Naive thymus-derived CD4-positive, alpha-beta T cell (primary cell): ENCODE results near the gene NAB2. TPM values are rescaled to one million over a fixed set of nuclear protein-coding genes. Genes with fewer than 3 reads are reported as not detected.

ENCODE experiments used
- ATAC-seq: fragments of 150-1000 bp; cut with Tn5 transposase; 2 replicates; pipeline ENCODE4 v1.10.0; 2021; ENCODE audit warnings: mild to moderate bottlenecking, moderate library complexity
- CTCF ChIA-PET: fragments of 350-600 bp; sonication (Branson Sonifier 250); formaldehyde crosslinking; loops from one replicate; lab custom pipeline; 2021; ENCODE audit warnings: antibody characterized with exemption; lab: Charles Lee
- POLR2A ChIA-PET: fragments of 350-600 bp; sonication (Branson Sonifier 250); formaldehyde crosslinking; loops from one replicate; lab custom pipeline; 2021; ENCODE audit warnings: antibody characterized with exemption, inconsistent platforms; lab: Charles Lee
- DNase-seq, 9 donors: peaks; one replicate each; pipeline versions ENCODE4 v3.0.0 to v3.0.0-alpha.2; 2020 to 2022; ENCODE audit warnings: mixed read lengths in 1 of 9
- H3K27ac ChIP-seq: one replicate; pipeline ENCODE4 v1.7.0; 2013; ENCODE audit warnings: mild to moderate bottlenecking, low read depth, low read length, moderate library complexity
- H3K27me3 ChIP-seq, 2 donors: one replicate each; pipeline ENCODE4 v1.7.0; 2013; ENCODE audit warnings: low read length in 2 of 2, mild to moderate bottlenecking in 2 of 2, moderate library complexity in 2 of 2; ENCODE audit not compliant: control insufficient read depth in 2 of 2, insufficient read depth in 2 of 2
- H3K36me3 ChIP-seq, 3 experiments: 1 replicate in 2 of 3; 2 replicates in 1 of 3; pipeline ENCODE4 v1.7.0; 2013; ENCODE audit warnings: low read length in 3 of 3, mild to moderate bottlenecking in 3 of 3, moderate library complexity in 1 of 3; ENCODE audit not compliant: insufficient read depth in 3 of 3, control insufficient read depth in 2 of 3
- H3K4me1 ChIP-seq, 2 donors: one replicate each; pipeline ENCODE4 v1.7.0; 2013; ENCODE audit warnings: low read length in 2 of 2, mild to moderate bottlenecking in 2 of 2, moderate library complexity in 1 of 2; ENCODE audit not compliant: control insufficient read depth in 2 of 2, insufficient read depth in 2 of 2
- H3K4me3 ChIP-seq: 2 replicates; pipeline ENCODE4 v1.7.0; 2013; ENCODE audit warnings: mild to moderate bottlenecking, low read length
- H3K9me3 ChIP-seq, 3 experiments: 1 replicate in 2 of 3; 2 replicates in 1 of 3; pipeline ENCODE4 v1.7.0; 2013; ENCODE audit warnings: low read length in 3 of 3; ENCODE audit not compliant: control insufficient read depth in 2 of 3
- H3K27ac Mint-ChIP-seq, 9 donors: one replicate each; pipeline ENCODE4 v1.8.0; 2020 to 2022; ENCODE audit warnings: mixed read lengths in 9 of 9, mild to moderate bottlenecking in 8 of 9, moderate library complexity in 5 of 9, inconsistent platforms in 2 of 9
- H3K27me3 Mint-ChIP-seq, 5 donors: one replicate each; pipeline ENCODE4 v1.8.0; 2021 to 2022; ENCODE audit warnings: mixed read lengths in 5 of 5, mild to moderate bottlenecking in 1 of 5
- H3K36me3 Mint-ChIP-seq, 5 donors: one replicate each; pipeline ENCODE4 v1.8.0; 2020 to 2022; ENCODE audit warnings: mixed read lengths in 5 of 5, mild to moderate bottlenecking in 3 of 5, inconsistent platforms in 1 of 5
- H3K4me1 Mint-ChIP-seq, 7 donors: one replicate each; pipeline ENCODE4 v1.8.0; 2020 to 2022; ENCODE audit warnings: mixed read lengths in 7 of 7, mild to moderate bottlenecking in 3 of 7, inconsistent platforms in 1 of 7
- H3K4me3 Mint-ChIP-seq, 10 donors: one replicate each; pipeline ENCODE4 v1.8.0; 2020 to 2022; ENCODE audit warnings: mild to moderate bottlenecking in 10 of 10, mixed read lengths in 10 of 10, moderate library complexity in 6 of 10, inconsistent platforms in 2 of 10
- H3K9me3 Mint-ChIP-seq, 11 donors: one replicate each; pipeline ENCODE4 v1.8.0; 2020 to 2022; ENCODE audit warnings: mixed read lengths in 11 of 11, mild to moderate bottlenecking in 4 of 11, inconsistent platforms in 1 of 11, moderate library complexity in 1 of 11
- intact Hi-C, 2 donors: fragments of 100-400 bp; cut with micrococcal nuclease; formaldehyde crosslinking; loops; one replicate each; pipeline ENCODE4 v1.15.1; 2023
- polyA plus RNA-seq, 2 donors: library from polyadenylated mRNA; unstranded; fragments of 300-500 nt; fragmentation: Illumina TruSeq; gene quantifications; one replicate each; pipeline ENCODE4 v1.2.3, GENCODE V29; 2021
- total RNA-seq, 6 experiments: library from RNA in 5 of 6; stranded (reverse) in 5 of 6; gene quantifications; 1 replicate in 5 of 6; 2 replicates in 1 of 6; pipeline ENCODE4 v1.2.3 and lab custom pipeline; 2021 to 2026

Gene NAB2
- total and polyA plus RNA-seq, 7 experiments from 2014 or later = 0.46 to 22.4 (median 7.2) TPM

- Histone ChIP-seq H3K9me3 (no peaks in the 10 kb centered on the region), H3K4me3 (no peak overlapping the region), H3K27me3 (no peaks in the 10 kb centered on the region), H3K27ac (no peak overlapping the region), H3K4me1 (no peaks in the 10 kb centered on the region), H3K36me3 (peaks cover 0 to 7% (median 0%) of the 10 kb centered on the region in 3 experiments)
- H3K27me3 Mint-ChIP-seq = no peaks in the 10 kb centered on the region
- ChIA-PET POLR2A (no interaction called here), CTCF (no interaction called here)
- H3K9me3 Mint-ChIP-seq = no peaks in the 10 kb centered on the region
- H3K4me3 Mint-ChIP-seq = no peak overlapping the region
- no peak overlapping the region for H3K27ac Mint-ChIP-seq
- H3K36me3 Mint-ChIP-seq = peaks cover 0 to 11% (median 0%) of the 10 kb centered on the region in 5 donors
- no peak for DNase-seq
- intact Hi-C loops = no loop called here
- ATAC-seq = no peak
- H3K4me1 Mint-ChIP-seq = peaks cover 0 to 15% (median 11%) of the 10 kb centered on the region in 7 donors
Observed at GRCh38 chr12:57142121-57142520, 53.2 kb downstream of the NAB2 start.

- H3K27ac ChIP-seq = no peak overlapping the region
- Mint-ChIP-seq H3K9me3 (no peaks in the 10 kb centered on the region), H3K4me1 (peaks cover 0 to 15% (median 11%) of the 10 kb centered on the region in 7 donors), H3K27ac (no peak overlapping the region), H3K36me3 (peaks cover 0 to 11% (median 0%) of the 10 kb centered on the region in 5 donors), H3K27me3 (no peaks in the 10 kb centered on the region), H3K4me3 (no peak overlapping the region)
- ATAC-seq (no peak), DNase-seq (no peak)
- ChIA-PET CTCF (no interaction called here), POLR2A (no interaction called here)
- H3K4me3 ChIP-seq = no peak overlapping the region
- peaks cover 0 to 7% (median 0%) of the 10 kb centered on the region in 3 experiments for H3K36me3 ChIP-seq
- intact Hi-C loops = no loop called here
- H3K27me3 ChIP-seq = no peaks in the 10 kb centered on the region
- no peaks in the 10 kb centered on the region for H3K9me3 ChIP-seq
- H3K4me1 ChIP-seq = no peaks in the 10 kb centered on the region
Observed at GRCh38 chr12:57142727-57143126, 53.8 kb downstream of the NAB2 start.

- no peak overlapping the region for H3K4me3 ChIP-seq
- Mint-ChIP-seq H3K4me1 (peaks cover 0 to 18% (median 11%) of the 10 kb centered on the region in 7 donors), H3K9me3 (no peaks in the 10 kb centered on the region), H3K27ac (no peak overlapping the region), H3K27me3 (no peaks in the 10 kb centered on the region), H3K4me3 (no peak overlapping the region), H3K36me3 (peaks cover 0 to 11% (median 0%) of the 10 kb centered on the region in 5 donors)
- no peaks in the 10 kb centered on the region for H3K27me3 ChIP-seq
- ATAC-seq (peak; percentile 43), DNase-seq (peak in 4 of 9 donors; percentile 4 to 16 (median 13))
- ChIA-PET POLR2A (no interaction called here), CTCF (no interaction called here)
- H3K4me1 ChIP-seq = no peaks in the 10 kb centered on the region
- H3K36me3 ChIP-seq = peaks cover 0 to 7% (median 0%) of the 10 kb centered on the region in 3 experiments
- H3K9me3 ChIP-seq = no peaks in the 10 kb centered on the region
- intact Hi-C loops = no loop called here
- H3K27ac ChIP-seq = no peak overlapping the region
Observed at GRCh38 chr12:57143454-57143853, 54.5 kb downstream of the NAB2 start.

Other genes with a start within 250 kb of the NAB2 start
- not detected for gene SDR9C7, start 154.7 kb upstream of the NAB2 start, total RNA-seq
- not detected for gene SDR9C7, start 154.7 kb upstream of the NAB2 start, polyA plus RNA-seq
- 1 to 10 TPM in 3 of 5 experiments, under 1 TPM in 2; 0.44 to 2.0 (median 1.2) TPM for gene RDH16, start 131.5 kb upstream of the NAB2 start, total RNA-seq
- under 1 TPM; 0.19 to 0.22 TPM for gene RDH16, start 131.5 kb upstream of the NAB2 start, polyA plus RNA-seq
- gene ZBTB39, start 82.6 kb upstream of the NAB2 start, total RNA-seq = 10 to 100 TPM in 3 of 5 experiments, 1 to 10 TPM in 2; 5.8 to 12.9 (median 10.7) TPM
- 1 to 10 TPM; 2.2 to 3.2 TPM for gene ZBTB39, start 82.6 kb upstream of the NAB2 start, polyA plus RNA-seq
- 1 to 10 TPM in 1 of 5 experiments, under 1 TPM in 3, not detected in 1; 0.49 to 1.1 (median 0.74) TPM for gene TAC3, start 72.6 kb upstream of the NAB2 start, total RNA-seq
- gene TAC3, start 72.6 kb upstream of the NAB2 start, polyA plus RNA-seq = not detected
- gene MYO1A, start 39.0 kb upstream of the NAB2 start, total RNA-seq = 1 to 10 TPM; 1.3 to 2.3 (median 1.9) TPM
- gene MYO1A, start 39.0 kb upstream of the NAB2 start, polyA plus RNA-seq = under 1 TPM; 0.56 to 0.68 TPM
- gene NEMP1, start 10.3 kb upstream of the NAB2 start, total RNA-seq = 10 to 100 TPM; 13.1 to 47.6 (median 29.3) TPM
- gene NEMP1, start 10.3 kb upstream of the NAB2 start, polyA plus RNA-seq = 1 to 10 TPM; 2.9 to 7.4 TPM
- gene STAT6, start 22.2 kb downstream of the NAB2 start, total RNA-seq = 100 to 1,000 TPM; 206 to 403 (median 294) TPM
- 100 to 1,000 TPM in 1 of 2 donors, 10 to 100 TPM in 1; 99.3 to 104 TPM for gene STAT6, start 22.2 kb downstream of the NAB2 start, polyA plus RNA-seq
- 100 to 1,000 TPM in 1 of 5 experiments, 10 to 100 TPM in 3, under 1 TPM in 1; 0.58 to 119 (median 14.8) TPM for gene LRP1, start 39.4 kb downstream of the NAB2 start, total RNA-seq
- 1 to 10 TPM in 1 of 2 donors, under 1 TPM in 1; 0.72 to 1.2 TPM for gene LRP1, start 39.4 kb downstream of the NAB2 start, polyA plus RNA-seq
- not detected for gene LRP1-AS, start 58.5 kb downstream of the NAB2 start, total RNA-seq
- gene LRP1-AS, start 58.5 kb downstream of the NAB2 start, polyA plus RNA-seq = not detected
- under 1 TPM in 1 of 5 experiments, not detected in 4; 0.31 TPM for gene NXPH4, start 127.7 kb downstream of the NAB2 start, total RNA-seq
- not detected for gene NXPH4, start 127.7 kb downstream of the NAB2 start, polyA plus RNA-seq
- gene SHMT2, start 140.6 kb downstream of the NAB2 start, total RNA-seq = 100 to 1,000 TPM in 1 of 5 experiments, 10 to 100 TPM in 4; 21.7 to 175 (median 36.1) TPM
- 10 to 100 TPM; 29.7 to 40.4 TPM for gene SHMT2, start 140.6 kb downstream of the NAB2 start, polyA plus RNA-seq
- gene STAC3, start 162.1 kb downstream of the NAB2 start, total RNA-seq = 1 to 10 TPM; 2.5 to 7.3 (median 5.6) TPM
- gene STAC3, start 162.1 kb downstream of the NAB2 start, polyA plus RNA-seq = not detected